CD4-positive, alpha-beta T cell (primary cell): ENCODE data around the gene TIMELESS. TPM values are rescaled to one million over a fixed set of nuclear protein-coding genes. Genes with fewer than 3 reads are reported as not detected.

Experiments
- ATAC-seq: fragments of 200-7000 bp; cut with Tn5 transposase; one replicate; pipeline ENCODE4 v1.10.0; 2022; ENCODE audit warnings: mild to moderate bottlenecking; ENCODE audit not compliant: poor library complexity
- CTCF ChIA-PET: fragments of 350-600 bp; sonication (Branson Sonifier 250); formaldehyde crosslinking; loops from one replicate; lab custom pipeline; 2021; ENCODE audit warnings: antibody characterized with exemption, inconsistent platforms; lab: Charles Lee
- POLR2A ChIA-PET: fragments of 350-600 bp; sonication (Branson Sonifier 250); formaldehyde crosslinking; loops from one replicate; lab custom pipeline; 2021; ENCODE audit warnings: antibody characterized with exemption, inconsistent platforms; lab: Charles Lee
- DNase-seq, 14 experiments: peaks; one replicate each; pipeline ENCODE4 v3.0.0-alpha.2; 2013 to 2020; ENCODE audit warnings: mixed read lengths in 2 of 14
- H3K27ac ChIP-seq, 2 donors: one replicate each; pipeline versions ENCODE4 v1.5.1 to v1.7.0; 2013; ENCODE audit warnings: low read length in 2 of 2, low read depth in 1 of 2, mild to moderate bottlenecking in 1 of 2
- H3K27me3 ChIP-seq, 2 experiments: 1 replicate in 1 of 2; 2 replicates in 1 of 2; pipeline versions ENCODE4 v1.6.1 to v1.7.0; 2013; ENCODE audit warnings: low read length in 2 of 2, control low read depth in 1 of 2, mild to moderate bottlenecking in 1 of 2, moderate library complexity in 1 of 2; ENCODE audit not compliant: insufficient read depth in 2 of 2, control insufficient read depth in 1 of 2
- H3K36me3 ChIP-seq: one replicate; pipeline ENCODE4 v1.6.1; 2013; ENCODE audit warnings: low read length, control low read depth; ENCODE audit not compliant: insufficient read depth
- H3K4me1 ChIP-seq: one replicate; pipeline ENCODE4 v1.6.1; 2013; ENCODE audit warnings: low read length, control low read depth; ENCODE audit not compliant: insufficient read depth
- H3K4me3 ChIP-seq: one replicate; pipeline ENCODE4 v1.5.1; 2013; ENCODE audit warnings: mild to moderate bottlenecking, low read length, moderate library complexity
- H3K9me3 ChIP-seq, 2 experiments: 1 replicate in 1 of 2; 2 replicates in 1 of 2; pipeline versions ENCODE4 v1.6.1 to v1.7.0; 2013; ENCODE audit warnings: low read length in 2 of 2, mild to moderate bottlenecking in 2 of 2, control low read depth in 1 of 2, moderate library complexity in 1 of 2; ENCODE audit not compliant: control insufficient read depth in 1 of 2, insufficient read depth in 1 of 2
- H3K27ac Mint-ChIP-seq: one replicate; pipeline ENCODE4 v1.8.0; 2020; ENCODE audit warnings: mixed read lengths
- H3K27me3 Mint-ChIP-seq: one replicate; pipeline ENCODE4 v1.8.0; 2021; ENCODE audit warnings: mixed read lengths
- H3K36me3 Mint-ChIP-seq: one replicate; pipeline ENCODE4 v1.8.0; 2021; ENCODE audit warnings: low read depth, mixed read lengths
- H3K4me1 Mint-ChIP-seq: one replicate; pipeline ENCODE4 v1.8.0; 2021; ENCODE audit warnings: low read depth, mixed read lengths
- H3K4me3 Mint-ChIP-seq: one replicate; pipeline ENCODE4 v1.8.0; 2020; ENCODE audit warnings: mild to moderate bottlenecking, mixed read lengths
- H3K9me3 Mint-ChIP-seq: one replicate; pipeline ENCODE4 v1.8.0; 2020; ENCODE audit warnings: mixed read lengths
- CTCF ChIP-seq: fragments of 200-600 bp; IDR thresholded peaks from one replicate; pipeline ENCODE4 v1.8.0; 2022; ENCODE audit warnings: antibody characterized with exemption, mild to moderate bottlenecking
- intact Hi-C, 2 experiments: fragments of 100-400 bp; cut with DNase I in 1 of 2; cut with micrococcal nuclease in 1 of 2; formaldehyde crosslinking; loops; one replicate each; pipeline versions ENCODE4 v1.15.1 to v1.9.0; 2023 to 2025; cut with DNase I, micrococcal nuclease
- total RNA-seq, 174 experiments: library from RNA in 2 of 174; stranded (reverse) in 2 of 174; gene quantifications; one replicate each; pipeline ENCODE4 v1.2.3 and lab custom pipeline; 2021 to 2026

Gene TIMELESS
- total RNA-seq, 2 experiments from 2014 or later, result 3.0 to 3.1 TPM

- H3K4me1 ChIP-seq, result no peaks in the 10 kb centered on the region
- intact Hi-C loops, result no loop called here
- ATAC-seq, result no peak
- H3K4me3 ChIP-seq, result no peak overlapping the region
- H3K27me3 ChIP-seq, result no peaks in the 10 kb centered on the region
- H3K27ac ChIP-seq, result no peak overlapping the region
- Mint-ChIP-seq H3K4me3 (no peak overlapping the region), H3K27me3 (no peaks in the 10 kb centered on the region), H3K36me3 (no peaks in the 10 kb centered on the region), H3K27ac (no peak overlapping the region), H3K9me3 (no peaks in the 10 kb centered on the region), H3K4me1 (no peaks in the 10 kb centered on the region)
- DNase-seq, result no peak
- TF ChIP-seq CTCF, result no peak
- no peaks in the 10 kb centered on the region for H3K36me3 ChIP-seq
- no peaks in the 10 kb centered on the region for H3K9me3 ChIP-seq
- CTCF ChIA-PET, result no interaction called here
- POLR2A ChIA-PET, result interaction anchor here (0.6 kb wide), 1 partner anchor 672 kb away, joined by 3 read pairs; no protein-coding TSS in a partner anchor
These were observed 66.6 kb downstream of the TIMELESS start for GRCh38 chr12:56382611-56383010.

DNA sequence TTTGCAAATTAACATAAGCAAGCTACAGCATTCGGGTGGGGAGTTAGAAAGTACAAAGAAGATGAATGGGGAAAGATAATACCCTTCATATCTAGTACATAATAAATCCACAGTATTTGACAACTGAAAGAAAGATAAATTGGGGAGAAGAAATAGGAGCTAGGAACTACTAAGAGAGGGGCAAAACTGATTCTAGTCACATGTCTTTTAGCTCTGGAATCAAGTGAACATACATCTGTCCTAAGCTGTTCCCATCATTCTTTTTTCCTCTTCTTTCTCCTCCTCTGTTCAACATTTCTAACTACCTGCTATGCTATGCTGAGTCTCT, 71.3 kb downstream of the TIMELESS start:
- intact Hi-C loops, result no loop called here
- no peak overlapping the region for H3K4me3 ChIP-seq
- Mint-ChIP-seq H3K36me3 (no peaks in the 10 kb centered on the region), H3K27ac (no peak overlapping the region), H3K4me3 (no peak overlapping the region), H3K4me1 (no peaks in the 10 kb centered on the region), H3K27me3 (no peaks in the 10 kb centered on the region), H3K9me3 (no peaks in the 10 kb centered on the region)
- DNase-seq (no peak), ATAC-seq (no peak)
- peaks cover 0 to 4% of the 10 kb centered on the region in 2 experiments for H3K9me3 ChIP-seq
- CTCF ChIA-PET, result no interaction called here
- no peaks in the 10 kb centered on the region for H3K27me3 ChIP-seq
- no peak for TF ChIP-seq CTCF
- no peak overlapping the region for H3K27ac ChIP-seq
- H3K4me1 ChIP-seq, result no peaks in the 10 kb centered on the region
- POLR2A ChIA-PET, result no interaction called here
- H3K36me3 ChIP-seq, result no peaks in the 10 kb centered on the region

DNA sequence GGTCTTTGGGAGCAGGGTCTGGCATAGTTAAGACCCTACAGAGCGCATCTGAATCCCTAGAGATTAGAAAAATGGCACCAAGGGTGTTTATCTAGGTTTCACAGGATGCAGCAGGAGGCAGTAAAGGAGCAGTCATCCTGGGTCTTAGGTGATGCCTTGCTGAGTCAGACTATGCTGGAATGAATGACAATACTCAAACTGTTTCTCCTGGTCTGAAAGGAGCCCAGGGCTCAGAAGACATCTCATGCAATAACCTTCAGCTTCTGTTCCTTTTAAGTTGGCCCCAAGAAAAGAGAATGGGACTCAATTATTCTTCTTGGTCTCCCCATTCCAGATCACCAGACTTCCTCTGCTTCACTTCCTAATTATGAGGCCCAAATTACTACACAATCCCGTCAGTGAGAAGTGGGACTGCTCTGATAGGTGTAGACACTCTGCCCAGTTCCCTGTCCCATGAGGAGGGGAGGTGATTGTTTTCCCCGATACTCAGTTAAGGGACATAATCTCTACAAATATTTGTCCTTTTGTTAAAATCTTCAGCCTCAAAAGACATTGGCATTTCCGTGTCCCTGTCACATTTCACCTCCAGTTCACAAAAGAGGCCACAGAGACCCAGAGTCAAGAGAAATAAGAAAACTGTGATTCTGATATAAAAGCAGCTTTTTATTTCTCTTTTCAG, 71.8 kb downstream of the TIMELESS start:
- Mint-ChIP-seq H3K27ac (no peak overlapping the region), H3K4me3 (no peak overlapping the region), H3K27me3 (no peaks in the 10 kb centered on the region), H3K4me1 (no peaks in the 10 kb centered on the region), H3K36me3 (no peaks in the 10 kb centered on the region), H3K9me3 (no peaks in the 10 kb centered on the region)
- ATAC-seq, result no peak
- H3K9me3 ChIP-seq, result peaks cover 0 to 5% of the 10 kb centered on the region in 2 experiments
- H3K36me3 ChIP-seq, result no peaks in the 10 kb centered on the region
- H3K27me3 ChIP-seq, result no peaks in the 10 kb centered on the region
- TF ChIP-seq CTCF, result no peak
- no peak overlapping the region for H3K27ac ChIP-seq
- ChIA-PET CTCF (no interaction called here), POLR2A (interaction anchor here (0.9 kb wide), 1 partner anchor 17 kb away, joined by 3 read pairs; the partner anchor contains the start of gene STAT2)
- intact Hi-C loops, result no loop called here
- H3K4me1 ChIP-seq, result no peaks in the 10 kb centered on the region
- no peak for DNase-seq
- no peak overlapping the region for H3K4me3 ChIP-seq
